IPS-NIHi7 (cell line): Measurements from ENCODE around the gene WNT10A.

Source experiments
- DNase-seq: peaks from one replicate; pipeline ENCODE4 v3.0.0; 2012; ENCODE audit warnings: mixed read lengths; ENCODE audit errors: extremely low spot score

The WNT10A gene

GRCh38 chr2:218877331-218877730, 3.3 kb upstream of the WNT10A start:
- DNase-seq = no peak

GRCh38 chr2:218877891-218878290, 2.8 kb upstream of the WNT10A start:
- DNase-seq = no peak

GRCh38 chr2:218878486-218878885, 2.2 kb upstream of the WNT10A start:
- DNase-seq = no peak

GRCh38 chr2:218878926-218879761, 1.5 kb upstream of the WNT10A start:
- no peak for DNase-seq

GRCh38 chr2:218879776-218880101, 913 bp upstream of the WNT10A start:
- no peak for DNase-seq

GRCh38 chr2:218880859-218881594, 375 bp downstream of the WNT10A start:
- DNase-seq = no peak

- DNase-seq = no peak
Observed at GRCh38 chr2:218881744-218882460, 1.2 kb downstream of the WNT10A start.

- DNase-seq = no peak
Observed at GRCh38 chr2:218882461-218882816, 1.8 kb downstream of the WNT10A start.

- no peak for DNase-seq
Observed at GRCh38 chr2:218882866-218883366, 2.3 kb downstream of the WNT10A start.

- DNase-seq = no peak
Observed at GRCh38 chr2:218883491-218884490, 3.1 kb downstream of the WNT10A start.

- no peak for DNase-seq
Observed at GRCh38 chr2:218884519-218884918, 3.9 kb downstream of the WNT10A start.

- DNase-seq = no peak
Observed at GRCh38 chr2:218885981-218886947, 5.6 kb downstream of the WNT10A start.

- no peak for DNase-seq
Observed at GRCh38 chr2:218887079-218887478, 6.4 kb downstream of the WNT10A start.

- DNase-seq = no peak
Observed at GRCh38 chr2:218888341-218888740, 7.7 kb downstream of the WNT10A start.

GRCh38 chr2:218889937-218890336, 9.3 kb downstream of the WNT10A start:
- DNase-seq = no peak

- DNase-seq = no peak
Observed at GRCh38 chr2:218890369-218890768, 9.7 kb downstream of the WNT10A start.

GRCh38 chr2:218891275-218892135, 10.9 kb downstream of the WNT10A start:
- DNase-seq = no peak

- DNase-seq = peak; percentile 75
Observed at GRCh38 chr2:218892693-218893348, 12.2 kb downstream of the WNT10A start.
